Fibroblast of skin of right quadriceps (primary cell): ENCODE data around the gene MLLT1.

ENCODE experiments used
- DNase-seq: peaks from one replicate; pipeline ENCODE4 v3.0.0-alpha.2; 2013

Gene MLLT1

GRCh38 chr19:6220385-6221191 is 59.2 kb downstream of the MLLT1 start:
- DNase-seq = no peak

- no peak for DNase-seq
Measured at GRCh38 chr19:6219586-6220290, 60.0 kb downstream of the MLLT1 start.

GRCh38 chr19:6219147-6219525 is 60.6 kb downstream of the MLLT1 start:
- DNase-seq = no peak

GRCh38 chr19:6218491-6219146 is 61.2 kb downstream of the MLLT1 start:
- DNase-seq = peak; percentile 74

- no peak for DNase-seq
Measured at GRCh38 chr19:6217752-6218334, 61.9 kb downstream of the MLLT1 start.

- DNase-seq = peak; percentile 74
Measured at GRCh38 chr19:6216996-6217751, 62.6 kb downstream of the MLLT1 start.

- no peak for DNase-seq
Measured at GRCh38 chr19:6216236-6216995, 63.4 kb downstream of the MLLT1 start.

GRCh38 chr19:6215701-6216235 is 64.0 kb downstream of the MLLT1 start:
- no peak for DNase-seq

GRCh38 chr19:6214881-6215541 is 64.8 kb downstream of the MLLT1 start:
- DNase-seq = no peak

- no peak for DNase-seq
Measured at GRCh38 chr19:6213696-6214641, 65.8 kb downstream of the MLLT1 start.

GRCh38 chr19:6213266-6213595 is 66.5 kb downstream of the MLLT1 start:
- DNase-seq = no peak

- no peak for DNase-seq
Measured at GRCh38 chr19:6212403-6213265, 67.1 kb downstream of the MLLT1 start.

- no peak for DNase-seq
Measured at GRCh38 chr19:6211632-6212402, 68.0 kb downstream of the MLLT1 start.

GRCh38 chr19:6210721-6211600 is 68.8 kb downstream of the MLLT1 start:
- no peak for DNase-seq

GRCh38 chr19:6210091-6210490 is 69.7 kb downstream of the MLLT1 start:
- DNase-seq = no peak

- DNase-seq = no peak
Measured at GRCh38 chr19:6209680-6210079, 70.1 kb downstream of the MLLT1 start.

- no peak for DNase-seq
Measured at GRCh38 chr19:6209233-6209632, 70.5 kb downstream of the MLLT1 start.
